MM.1S (cell line): ENCODE measurements around the gene HNF4A.

Experiments used
- CTCF ChIP-seq: fragments of 300-600 bp; sonication (generic); IDR thresholded peaks from 2 replicates; pipeline ENCODE4 v1.5.1; 2016; ENCODE audit warnings: antibody characterized with exemption, low read length, mixed read lengths
- EZH2 ChIP-seq: fragments of 300-600 bp; sonication (generic); optimal IDR thresholded peaks from 2 replicates; pipeline ENCODE3; 2017; ENCODE audit warnings: low read depth, mild to moderate bottlenecking, antibody characterized with exemption, low read length, mixed read lengths
- EZH2phosphoT487 ChIP-seq: fragments of 300-600 bp; sonication (generic); IDR thresholded peaks from 2 replicates; pipeline ENCODE4 v1.6.1; 2018; ENCODE audit warnings: antibody characterized with exemption, low read length

- no peak for TF ChIP-seq CTCF
- no peak for TF ChIP-seq EZH2phosphoT487
- TF ChIP-seq EZH2 = no peak
Observed at GRCh38 chr20:44355498-44356352, at the start of gene HNF4A.
